ENCODE data around the gene C1orf21.
A peak's percentile ranks its signal among the peaks of the same experiment; 100 is the strongest.

The C1orf21 gene

DNA sequence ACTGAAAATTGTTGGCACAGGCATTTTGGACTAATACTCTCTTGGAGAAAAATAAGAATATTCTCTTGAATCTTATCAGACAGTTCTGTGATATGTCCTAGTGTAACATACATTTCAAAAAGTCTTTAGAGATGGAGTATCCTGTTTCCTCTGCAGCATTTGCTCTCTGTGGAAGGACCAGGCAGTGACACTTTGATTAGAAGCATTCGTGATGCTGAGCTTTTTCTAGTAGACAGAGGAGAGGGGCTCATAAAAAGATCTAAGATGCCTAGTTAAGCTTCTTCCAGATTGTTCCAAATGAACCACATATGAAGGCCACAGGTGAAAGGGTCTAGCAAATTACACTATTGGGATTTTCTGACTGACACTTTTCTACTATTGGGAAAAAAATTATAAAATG, 120.3 kb downstream of the C1orf21 start:
- Histone ChIP-seq H3K27me3 (no peaks in the 10 kb centered on the region), H3K9me3 (replicated peaks in 1 of 11) (no peaks in the 10 kb centered on the region), H3K9ac (no peak overlapping the region), H4K20me1 (no peaks in the 10 kb centered on the region), H3K36me3 (peaks cover 0 to 35% (median 0%) of the 10 kb centered on the region in 11 experiments; a peak in 6 of 22 replicates), H3K4me2 (peak overlapping the region in 5 of 11 experiments; percentile 5 to 73 (median 55); a peak in 8 of 22 replicates), H3K4me1 (peaks cover 0 to 31% (median 7%) of the 10 kb centered on the region in 10 experiments; a peak in 12 of 20 replicates), H3K4me3 (no peak overlapping the region), H3K27ac (peak overlapping the region in 1 of 11 experiments; percentile 9; a peak in 2 of 22 replicates)
- TF ChIP-seq Cebpa-rat (IDR thresholded peaks at IDR 0.05) = no peak

DNA sequence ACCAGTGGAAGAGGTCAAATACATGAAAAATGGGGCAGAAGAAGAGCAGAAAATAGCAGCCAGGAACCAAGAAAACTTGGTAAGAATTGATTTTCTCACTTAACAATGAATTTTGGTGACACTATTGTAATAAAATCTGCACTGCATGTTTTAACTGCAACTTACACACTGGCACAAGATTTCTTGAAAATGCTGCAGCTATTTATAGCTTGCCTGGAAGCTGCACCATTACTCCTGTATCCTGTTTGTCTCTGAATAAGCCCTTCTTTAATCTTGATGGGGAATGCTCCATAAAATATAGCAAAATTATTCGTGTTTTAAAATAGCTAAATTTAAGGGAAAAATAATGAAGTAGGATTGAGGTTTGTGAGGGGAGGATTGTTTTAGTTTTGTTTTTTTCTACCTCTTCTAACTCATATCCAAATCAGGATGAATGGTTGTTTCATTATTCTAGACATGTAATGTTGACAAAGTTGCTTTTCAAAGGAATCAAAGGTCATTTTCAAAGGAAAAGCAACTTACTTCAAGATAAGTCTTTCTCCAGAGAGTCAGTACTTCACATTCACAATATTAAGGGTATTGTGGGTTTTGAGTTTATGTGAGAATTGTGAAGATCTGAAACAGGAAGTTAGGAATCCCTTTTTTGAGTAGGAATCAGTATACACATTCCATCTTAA, 120.9 kb downstream of the C1orf21 start:
- H3K4me2 ChIP-seq = peak overlapping the region in 5 of 11 experiments; percentile 5 to 73 (median 55); a peak in 8 of 22 replicates
- H3K4me3 ChIP-seq = no peak overlapping the region
- no peaks in the 10 kb centered on the region for H3K27me3 ChIP-seq
- no peaks in the 10 kb centered on the region for H4K20me1 ChIP-seq
- no peaks in the 10 kb centered on the region for H3K9me3 ChIP-seq (replicated peaks in 1 of 11)
- H3K36me3 ChIP-seq = peaks cover 0 to 40% (median 0%) of the 10 kb centered on the region in 11 experiments; a peak in 6 of 22 replicates
- H3K27ac ChIP-seq = peak overlapping the region in 2 of 11 experiments; percentile 4 to 9; a peak in 2 of 22 replicates
- TF ChIP-seq Cebpa-rat (IDR thresholded peaks at IDR 0.05) = no peak
- H3K9ac ChIP-seq = no peak overlapping the region
- peaks cover 0 to 31% (median 7%) of the 10 kb centered on the region in 10 experiments; a peak in 12 of 20 replicates for H3K4me1 ChIP-seq

DNA sequence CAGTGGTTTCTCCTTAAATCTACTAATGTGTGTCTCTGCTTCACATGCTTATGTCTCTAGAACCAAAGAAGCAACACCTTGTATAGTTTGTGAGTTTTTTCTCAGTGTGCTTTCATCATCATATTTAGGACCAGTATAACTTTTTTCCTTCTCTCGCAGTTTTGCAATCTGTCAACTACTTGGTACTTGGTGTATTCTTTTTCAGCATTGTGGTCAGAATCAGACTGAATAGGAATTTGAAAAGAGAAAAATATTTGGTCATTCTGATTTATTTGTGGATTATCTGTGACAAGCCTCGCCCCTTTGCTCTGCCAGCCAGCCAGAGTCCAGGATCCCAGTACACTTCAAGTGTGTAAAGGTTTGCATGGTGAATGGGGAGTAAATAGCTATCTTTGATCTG, 122.3 kb downstream of the C1orf21 start:
- H3K27ac ChIP-seq = no peak overlapping the region
- no peak overlapping the region for H3K9ac ChIP-seq
- peaks cover 0 to 43% (median 0%) of the 10 kb centered on the region in 11 experiments; a peak in 6 of 22 replicates for H3K36me3 ChIP-seq
- H4K20me1 ChIP-seq = no peaks in the 10 kb centered on the region
- no peak overlapping the region for H3K4me3 ChIP-seq
- TF ChIP-seq Cebpa-rat (IDR thresholded peaks at IDR 0.05) = no peak
- H3K27me3 ChIP-seq = no peaks in the 10 kb centered on the region
- H3K9me3 ChIP-seq (replicated peaks in 1 of 11) = no peaks in the 10 kb centered on the region
- H3K4me2 ChIP-seq = no peak overlapping the region
- peaks cover 0 to 31% (median 7%) of the 10 kb centered on the region in 10 experiments; a peak in 12 of 20 replicates for H3K4me1 ChIP-seq

DNA sequence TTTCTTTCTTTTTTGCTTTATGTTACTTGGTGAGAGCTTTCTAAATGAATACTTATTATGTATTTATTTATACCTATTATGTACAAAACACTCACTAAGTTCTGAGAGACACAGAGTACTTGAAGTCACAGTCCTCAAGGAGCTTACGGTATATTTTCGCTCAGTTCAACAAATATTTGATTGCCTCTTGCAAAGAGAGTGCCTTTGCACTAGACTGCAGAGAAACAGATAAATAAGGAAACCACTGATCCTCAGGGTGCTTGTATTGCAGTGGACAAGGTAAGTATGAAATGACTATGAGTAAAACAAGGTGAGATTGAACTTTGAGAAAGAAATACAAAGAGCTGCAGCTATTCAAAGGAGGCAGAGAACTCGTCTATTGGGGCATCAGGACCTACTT, 123.3 kb downstream of the C1orf21 start:
- Histone ChIP-seq H3K4me2 (no peak overlapping the region), H3K27me3 (no peaks in the 10 kb centered on the region), H3K4me1 (peaks cover 0 to 31% (median 7%) of the 10 kb centered on the region in 10 experiments; a peak in 12 of 20 replicates), H3K36me3 (peaks cover 0 to 43% (median 0%) of the 10 kb centered on the region in 11 experiments; a peak in 6 of 22 replicates), H3K4me3 (no peak overlapping the region), H4K20me1 (no peaks in the 10 kb centered on the region), H3K27ac (no peak overlapping the region), H3K9me3 (replicated peaks in 1 of 11) (no peaks in the 10 kb centered on the region), H3K9ac (no peak overlapping the region)
- no peak for TF ChIP-seq Cebpa-rat (IDR thresholded peaks at IDR 0.05)

DNA sequence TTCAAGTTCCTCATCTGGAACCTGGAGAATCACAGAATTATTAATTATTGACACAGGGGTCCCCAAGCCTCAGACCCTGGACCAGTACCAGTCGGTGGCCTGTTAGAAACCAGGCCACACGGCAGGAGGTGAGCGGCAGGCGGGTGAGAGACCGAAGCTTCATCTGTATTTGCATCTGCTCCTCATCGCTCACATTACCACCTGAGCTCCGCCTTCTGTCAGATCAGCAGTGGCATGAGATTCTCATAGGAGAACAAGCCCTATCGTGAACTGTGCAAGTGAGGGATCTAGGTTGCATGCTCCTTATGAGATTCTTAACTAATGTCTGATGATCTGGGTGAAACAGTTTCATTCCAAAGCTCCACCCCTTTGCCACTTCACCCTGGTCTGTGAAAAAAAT, 125.9 kb downstream of the C1orf21 start:
- no peaks in the 10 kb centered on the region for H4K20me1 ChIP-seq
- peaks cover 0 to 7% (median 1%) of the 10 kb centered on the region in 10 experiments; a peak in 9 of 20 replicates for H3K4me1 ChIP-seq
- peaks cover 0 to 58% (median 0%) of the 10 kb centered on the region in 11 experiments; a peak in 6 of 22 replicates for H3K36me3 ChIP-seq
- 0 out of 22 replicates have a peak, but pooled peaks cover 0 to 6% (median 0%) of the 10 kb centered on the region in 11 experiments for H3K9me3 ChIP-seq (replicated peaks in 1 of 11)
- H3K9ac ChIP-seq = no peak overlapping the region
- H3K4me2 ChIP-seq = no peak overlapping the region
- H3K4me3 ChIP-seq = no peak overlapping the region
- H3K27me3 ChIP-seq = no peaks in the 10 kb centered on the region
- no peak for TF ChIP-seq Cebpa-rat (IDR thresholded peaks at IDR 0.05)
- no peak overlapping the region for H3K27ac ChIP-seq

DNA sequence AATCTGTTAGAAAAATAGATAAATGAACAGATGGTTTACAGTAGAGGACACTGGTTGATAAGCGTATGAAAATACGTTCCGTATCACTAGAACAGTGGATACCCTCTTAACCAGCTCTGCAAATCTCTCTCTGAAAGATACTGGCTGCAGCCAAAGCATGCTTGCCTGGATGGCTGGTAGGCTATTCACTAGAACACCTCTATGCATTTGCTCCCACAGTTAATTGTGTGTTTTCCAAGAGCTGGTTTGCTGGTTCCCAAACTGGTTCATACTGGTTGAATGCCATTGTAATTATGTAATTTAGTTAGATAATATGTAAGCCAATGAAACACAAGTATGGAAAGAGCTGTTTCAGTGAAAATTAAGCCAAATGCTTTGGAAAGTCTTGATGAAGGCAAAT, 126.6 kb downstream of the C1orf21 start:
- no peak overlapping the region for H3K4me2 ChIP-seq
- H3K27me3 ChIP-seq = no peaks in the 10 kb centered on the region
- 0 out of 22 replicates have a peak, but pooled peaks cover 0 to 6% (median 0%) of the 10 kb centered on the region in 11 experiments for H3K9me3 ChIP-seq (replicated peaks in 1 of 11)
- TF ChIP-seq Cebpa-rat (IDR thresholded peaks at IDR 0.05) = no peak
- H3K4me1 ChIP-seq = no peaks in the 10 kb centered on the region
- no peak overlapping the region for H3K9ac ChIP-seq
- no peak overlapping the region for H3K27ac ChIP-seq
- H4K20me1 ChIP-seq = no peaks in the 10 kb centered on the region
- H3K4me3 ChIP-seq = no peak overlapping the region
- H3K36me3 ChIP-seq = peaks cover 0 to 58% (median 0%) of the 10 kb centered on the region in 11 experiments; a peak in 6 of 22 replicates

DNA sequence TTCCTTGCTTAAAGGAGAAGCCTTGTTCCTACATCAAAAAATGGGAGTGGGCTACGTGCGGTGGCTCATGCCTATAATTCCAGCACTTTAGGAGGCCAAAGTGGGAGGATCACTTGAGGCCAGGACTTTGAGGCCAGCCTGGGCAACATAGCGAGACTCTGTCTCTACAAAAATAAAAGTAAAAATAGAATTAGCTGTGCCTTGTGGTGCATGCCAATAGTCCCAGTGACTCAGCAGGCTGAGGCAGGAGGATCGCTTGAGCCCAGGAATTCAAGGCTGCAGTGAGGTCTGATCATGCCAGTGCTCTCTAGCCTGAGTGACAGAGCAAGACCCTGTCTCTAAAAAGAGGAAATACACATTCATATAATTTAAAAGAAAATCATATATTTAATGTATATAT, 127.1 kb downstream of the C1orf21 start:
- H3K4me2 ChIP-seq = no peak overlapping the region; a peak in 1 of 22 replicates
- no peak overlapping the region for H3K9ac ChIP-seq
- no peaks in the 10 kb centered on the region for H3K27me3 ChIP-seq
- 0 out of 22 replicates have a peak, but pooled peaks cover 0 to 6% (median 0%) of the 10 kb centered on the region in 11 experiments for H3K9me3 ChIP-seq (replicated peaks in 1 of 11)
- H3K27ac ChIP-seq = no peak overlapping the region
- H3K36me3 ChIP-seq = peaks cover 0 to 55% (median 0%) of the 10 kb centered on the region in 11 experiments; a peak in 6 of 22 replicates
- H3K4me3 ChIP-seq = no peak overlapping the region
- no peaks in the 10 kb centered on the region for H3K4me1 ChIP-seq
- TF ChIP-seq Cebpa-rat (IDR thresholded peaks at IDR 0.05) = no peak
- no peaks in the 10 kb centered on the region for H4K20me1 ChIP-seq

DNA sequence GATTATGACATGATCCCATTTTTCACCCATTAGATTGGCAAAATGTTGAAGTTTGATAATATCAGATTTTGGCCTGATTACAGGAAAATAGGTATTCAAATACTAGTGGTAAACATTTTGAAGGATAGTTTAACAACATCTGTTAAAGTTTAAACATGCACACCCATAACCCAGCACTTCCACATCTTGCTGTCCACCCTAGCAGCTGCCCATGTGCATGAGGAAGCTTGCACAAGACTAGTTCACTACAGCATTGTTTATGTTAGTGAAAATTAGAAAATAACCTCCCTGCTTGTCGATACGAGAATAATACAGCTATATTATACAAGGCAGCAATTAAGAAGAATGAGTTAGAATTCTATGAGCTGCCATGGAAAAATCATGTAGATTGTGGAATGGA, 127.6 kb downstream of the C1orf21 start:
- TF ChIP-seq Cebpa-rat (IDR thresholded peaks at IDR 0.05) = no peak
- no peaks in the 10 kb centered on the region for H4K20me1 ChIP-seq
- no peaks in the 10 kb centered on the region for H3K27me3 ChIP-seq
- H3K4me1 ChIP-seq = no peaks in the 10 kb centered on the region
- no peak overlapping the region for H3K9ac ChIP-seq
- peaks cover 0 to 50% (median 0%) of the 10 kb centered on the region in 11 experiments; a peak in 6 of 22 replicates for H3K36me3 ChIP-seq
- no peak overlapping the region for H3K27ac ChIP-seq
- H3K4me3 ChIP-seq = no peak overlapping the region
- H3K4me2 ChIP-seq = no peak overlapping the region
- H3K9me3 ChIP-seq (replicated peaks in 1 of 11) = 0 out of 22 replicates have a peak, but pooled peaks cover 0 to 6% (median 0%) of the 10 kb centered on the region in 11 experiments

DNA sequence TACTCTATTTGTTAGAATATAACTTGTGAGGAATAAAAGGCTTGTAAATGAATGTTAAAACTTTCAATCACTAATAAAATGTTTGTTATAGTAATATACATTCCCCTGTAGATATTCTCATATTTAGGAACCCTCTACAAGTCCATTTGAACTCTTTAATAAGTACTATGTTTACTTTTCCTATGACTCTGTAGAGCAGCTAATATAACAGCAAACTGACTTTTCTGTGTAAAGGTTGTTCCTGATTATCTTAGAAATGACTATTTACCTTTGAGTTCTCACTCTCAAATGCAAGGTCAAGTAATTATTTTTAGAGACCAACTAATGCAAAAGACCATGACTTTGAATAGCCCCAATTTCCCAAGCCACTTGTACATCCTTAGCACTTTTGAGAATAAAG, 130.3 kb downstream of the C1orf21 start:
- Histone ChIP-seq H3K4me1 (no peaks in the 10 kb centered on the region), H3K27me3 (no peaks in the 10 kb centered on the region), H3K4me3 (no peak overlapping the region), H3K9ac (no peak overlapping the region), H3K36me3 (peaks cover 0 to 28% (median 0%) of the 10 kb centered on the region in 11 experiments; a peak in 5 of 22 replicates), H4K20me1 (no peaks in the 10 kb centered on the region), H3K4me2 (no peak overlapping the region), H3K27ac (no peak overlapping the region), H3K9me3 (replicated peaks in 1 of 11) (0 out of 22 replicates have a peak, but pooled peaks cover 0 to 6% (median 0%) of the 10 kb centered on the region in 11 experiments)
- TF ChIP-seq Cebpa-rat (IDR thresholded peaks at IDR 0.05) = no peak

Measured in BLaER1 treated with 17β-estradiol and CSF1 and Interleukin-3, amounts not matched to agents 10 nM and 100 nM (cell line).